DOHH2 (cell line): ENCODE measurements around the gene ART5.

Experiments
- H3F3A ChIP-seq: fragments of 200-600 bp; sonication (generic), shearing (Covaris generic); 2 replicates; pipeline ENCODE4 v1.6.0; 2016; ENCODE audit warnings: antibody characterized with exemption, mild to moderate bottlenecking; ENCODE audit not compliant: control insufficient read depth, insufficient read depth
- H3K27ac ChIP-seq: fragments of 200-600 bp; sonication (generic); 2 replicates; pipeline ENCODE4 v1.5.1; 2014; ENCODE audit warnings: low read depth, mild to moderate bottlenecking, low read length, moderate library complexity
- H3K27me3 ChIP-seq: fragments of 200-600 bp; sonication (generic); 2 replicates; pipeline ENCODE4 v1.6.1; 2014; ENCODE audit warnings: mild to moderate bottlenecking, low read length, mixed read lengths; ENCODE audit not compliant: control insufficient read depth
- H3K36me3 ChIP-seq: fragments of 200-600 bp; sonication (generic); 2 replicates; pipeline ENCODE4 v1.6.1; 2014; ENCODE audit warnings: mild to moderate bottlenecking, low read length, moderate library complexity, mixed read lengths; ENCODE audit not compliant: control insufficient read depth
- H3K4me1 ChIP-seq: fragments of 200-600 bp; sonication (generic); 2 replicates; pipeline ENCODE4 v1.6.1; 2014; ENCODE audit warnings: mild to moderate bottlenecking, low read length, mixed read lengths; ENCODE audit not compliant: control insufficient read depth
- H3K4me2 ChIP-seq: fragments of 200-600 bp; sonication (generic); 2 replicates; pipeline ENCODE4 v1.6.0; 2014; ENCODE audit warnings: mild to moderate bottlenecking, low read length, moderate library complexity
- H3K4me3 ChIP-seq: fragments of 200-600 bp; sonication (generic); 2 replicates; pipeline ENCODE4 v1.5.1; 2014; ENCODE audit warnings: mild to moderate bottlenecking, low read length, mixed read lengths
- H3K79me2 ChIP-seq: fragments of 200-600 bp; sonication (generic); 2 replicates; pipeline ENCODE4 v1.6.1; 2014; ENCODE audit warnings: mild to moderate bottlenecking, low read length, mixed read lengths; ENCODE audit not compliant: control insufficient read depth
- H3K9me2 ChIP-seq: fragments of 200-600 bp; sonication (generic); replicated peaks from 2 replicates; pipeline ENCODE4 v1.6.1; 2014; ENCODE audit warnings: mild to moderate bottlenecking, low read length, mixed read lengths; ENCODE audit not compliant: control insufficient read depth
- H3K9me3 ChIP-seq: fragments of 200-600 bp; sonication (generic); 2 replicates; pipeline ENCODE4 v1.6.1; 2014; ENCODE audit warnings: antibody characterized with exemption, low read length, mixed read lengths; ENCODE audit not compliant: control insufficient read depth, insufficient read depth
- H4K20me1 ChIP-seq: fragments of 200-600 bp; sonication (generic); 2 replicates; pipeline ENCODE4 v1.6.0; 2014; ENCODE audit warnings: low read depth, mild to moderate bottlenecking, antibody characterized with exemption, low read length, moderate library complexity; ENCODE audit not compliant: control insufficient read depth, insufficient read depth
- CTCF ChIP-seq: fragments of 200-600 bp; sonication (generic); IDR thresholded peaks from one replicate; pipeline ENCODE4 v1.5.1; 2014; ENCODE audit warnings: antibody characterized with exemption, mild to moderate bottlenecking, low read depth, low read length; ENCODE audit not compliant: poor library complexity, severe bottlenecking
- EZH2phosphoT487 ChIP-seq: fragments of 200-600 bp; sonication (generic); IDR thresholded peaks from 2 replicates; pipeline ENCODE4 v1.6.1; 2017; ENCODE audit warnings: borderline replicate concordance, mild to moderate bottlenecking, antibody characterized with exemption, low read length, moderate library complexity, mixed read lengths

The ART5 gene

GRCh38 chr11:3664032-3664630, 22.3 kb upstream of the ART5 start:
- H3K4me3 ChIP-seq, result no peak overlapping the region
- no peaks in the 10 kb centered on the region for H3K79me2 ChIP-seq
- H3K4me1 ChIP-seq, result no peaks in the 10 kb centered on the region
- H3K27ac ChIP-seq, result no peak overlapping the region
- TF ChIP-seq EZH2phosphoT487, result no peak
- no peak for TF ChIP-seq CTCF
- peaks cover 18% of the 10 kb centered on the region for H3K36me3 ChIP-seq
- no peaks in the 10 kb centered on the region for H3F3A ChIP-seq
- H3K9me3 ChIP-seq, result no peaks in the 10 kb centered on the region
- H4K20me1 ChIP-seq, result no peaks in the 10 kb centered on the region
- H3K27me3 ChIP-seq, result no peaks in the 10 kb centered on the region
- H3K4me2 ChIP-seq, result no peak overlapping the region
- no peaks in the 10 kb centered on the region for H3K9me2 ChIP-seq

- peaks cover 18% of the 10 kb centered on the region for H3K36me3 ChIP-seq
- H3K4me2 ChIP-seq, result no peak overlapping the region
- no peak overlapping the region for H3K4me3 ChIP-seq
- no peaks in the 10 kb centered on the region for H3F3A ChIP-seq
- H3K79me2 ChIP-seq, result no peaks in the 10 kb centered on the region
- no peaks in the 10 kb centered on the region for H3K9me2 ChIP-seq
- H3K27ac ChIP-seq, result no peak overlapping the region
- no peak for TF ChIP-seq CTCF
- TF ChIP-seq EZH2phosphoT487, result no peak
- H3K4me1 ChIP-seq, result no peaks in the 10 kb centered on the region
- H3K9me3 ChIP-seq, result no peaks in the 10 kb centered on the region
- no peaks in the 10 kb centered on the region for H4K20me1 ChIP-seq
- H3K27me3 ChIP-seq, result no peaks in the 10 kb centered on the region
Measured at GRCh38 chr11:3662856-3663255, 21.1 kb upstream of the ART5 start.

- Histone ChIP-seq H3K27ac (no peak overlapping the region), H3F3A (no peaks in the 10 kb centered on the region), H3K9me3 (no peaks in the 10 kb centered on the region), H3K79me2 (no peaks in the 10 kb centered on the region), H3K4me2 (no peak overlapping the region), H4K20me1 (no peaks in the 10 kb centered on the region), H3K27me3 (no peaks in the 10 kb centered on the region), H3K4me1 (no peaks in the 10 kb centered on the region), H3K4me3 (no peak overlapping the region), H3K36me3 (peaks cover 9% of the 10 kb centered on the region), H3K9me2 (no peaks in the 10 kb centered on the region)
- no peak for TF ChIP-seq EZH2phosphoT487
- TF ChIP-seq CTCF, result no peak
Measured at GRCh38 chr11:3660960-3661359, 19.2 kb upstream of the ART5 start.
